SK-N-SH (cell line): ENCODE data around the gene ADCY5. TPM values are rescaled to one million over a fixed set of nuclear protein-coding genes. Genes with fewer than 3 reads are reported as not detected.

Experiments
- CTCF ChIA-PET: fragments of 300-600, 350-600 bp; formaldehyde crosslinking; extraction: SDS; loops from one replicate; lab custom pipeline; 2021; lab: Yijun Ruan, JAX
- POLR2A ChIA-PET: fragments of 350-600 bp; sonication (Branson Sonifier 250); formaldehyde crosslinking; extraction: SDS; loops from one replicate; lab custom pipeline; 2020; ENCODE audit warnings: antibody characterized with exemption, inconsistent platforms; lab: Yijun Ruan, JAX
- DNase-seq: peaks from one replicate; pipeline ENCODE4 v3.0.0; 2012
- H2AFZ ChIP-seq: fragments of 200-600 bp; sonication (generic); 2 replicates; pipeline ENCODE4 v1.8.1; 2016; ENCODE audit warnings: antibody characterized with exemption, mild to moderate bottlenecking, low read depth
- H3F3A ChIP-seq: fragments of 200-600 bp; sonication (generic); replicated peaks from 2 replicates; pipeline ENCODE3; 2016; ENCODE audit warnings: antibody characterized with exemption, mild to moderate bottlenecking; ENCODE audit not compliant: insufficient read depth
- H3K27ac ChIP-seq, 2 experiments: fragments of 200-500 bp in 1 of 2; fragments of 200-600 bp in 1 of 2; sonication (Bioruptor generic) in 1 of 2; sonication (generic), shearing (Covaris generic) in 1 of 2; 2 replicates each; pipeline versions ENCODE4 v1.5.1 to v1.6.1; 2014 to 2016; ENCODE audit warnings: low read depth in 2 of 2, inconsistent platforms in 1 of 2, low read length in 1 of 2, mild to moderate bottlenecking in 1 of 2, mixed read lengths in 1 of 2
- H3K27me3 ChIP-seq: fragments of 200-600 bp; sonication (generic), shearing (Covaris generic); 2 replicates; pipeline ENCODE4 v1.6.1; 2016; ENCODE audit warnings: mixed run types; ENCODE audit not compliant: insufficient read depth
- H3K36me3 ChIP-seq, 2 experiments: fragments of 200-500 bp in 1 of 2; fragments of 200-600 bp in 1 of 2; sonication (Bioruptor generic) in 1 of 2; sonication (generic) in 1 of 2; replicated peaks in 1 of 2; 2 replicates each; pipeline versions ENCODE3 to v1.5.1; 2014 to 2016; ENCODE audit warnings: low read length in 1 of 2, mild to moderate bottlenecking in 1 of 2; ENCODE audit not compliant: insufficient read depth in 2 of 2, control insufficient read depth in 1 of 2
- H3K4me1 ChIP-seq, 2 experiments: fragments of 200-500 bp in 1 of 2; fragments of 200-600 bp in 1 of 2; sonication (Bioruptor generic) in 1 of 2; sonication (generic), shearing (Covaris generic) in 1 of 2; 2 replicates each; pipeline versions ENCODE4 v1.5.1 to v1.6.1; 2014 to 2016; ENCODE audit warnings: low read depth in 1 of 2, low read length in 1 of 2, mixed run types in 1 of 2; ENCODE audit not compliant: insufficient read depth in 2 of 2, control insufficient read depth in 1 of 2
- H3K4me2 ChIP-seq: fragments of 200-600 bp; sonication (generic), shearing (Covaris generic); 2 replicates; pipeline ENCODE4 v1.6.1; 2017; ENCODE audit warnings: mixed run types
- H3K4me3 ChIP-seq, 2 experiments: fragments of 200-500 bp in 1 of 2; fragments of 200-600 bp in 1 of 2; sonication (Bioruptor generic) in 1 of 2; sonication (generic), shearing (Covaris generic) in 1 of 2; 2 replicates each; pipeline versions ENCODE4 v1.5.1 to v1.8.1; 2014 to 2016; ENCODE audit warnings: low read depth in 2 of 2, inconsistent platforms in 1 of 2, low read length in 1 of 2, mild to moderate bottlenecking in 1 of 2, mixed read lengths in 1 of 2, moderate library complexity in 1 of 2
- H3K79me2 ChIP-seq: fragments of 200-600 bp; sonication (generic); 2 replicates; pipeline ENCODE4 v1.8.1; 2017; ENCODE audit warnings: mild to moderate bottlenecking; ENCODE audit not compliant: insufficient read depth
- H3K9ac ChIP-seq: fragments of 200-600 bp; sonication (generic); 2 replicates; pipeline ENCODE4 v1.6.1; 2017; ENCODE audit warnings: mixed run types
- H3K9me2 ChIP-seq: fragments of 200-600 bp; sonication (generic); 2 replicates; pipeline ENCODE4 v1.6.1; 2017; ENCODE audit warnings: mixed run types
- H3K9me3 ChIP-seq: fragments of 200-600 bp; sonication (generic); 2 replicates; pipeline ENCODE4 v1.6.1; 2017; ENCODE audit warnings: mixed run types, mild to moderate bottlenecking, moderate library complexity
- H4K20me1 ChIP-seq: fragments of 200-600 bp; sonication (generic); 2 replicates; pipeline ENCODE4 v1.6.1; 2017; ENCODE audit warnings: mild to moderate bottlenecking, mixed run types; ENCODE audit not compliant: insufficient read depth
- CTCF ChIP-seq: fragments of 200-600 bp; sonication (generic); IDR thresholded peaks from 2 replicates; pipeline ENCODE4 v1.6.1; 2017; ENCODE audit warnings: antibody characterized with exemption, mild to moderate bottlenecking, moderate library complexity
- EZH2phosphoT487 ChIP-seq: fragments of 200-600 bp; sonication (generic); IDR thresholded peaks from 2 replicates; pipeline ENCODE4 v1.6.1; 2017; ENCODE audit warnings: low read depth, mixed run types, mild to moderate bottlenecking, antibody characterized with exemption, moderate library complexity, borderline replicate concordance
- FOSL2 ChIP-seq: IDR thresholded peaks from 2 replicates; pipeline ENCODE4 v1.4.0; 2012; ENCODE audit warnings: low read depth, mild to moderate bottlenecking, moderate library complexity, borderline replicate concordance
- FOXJ3 ChIP-seq: sonication (generic); formaldehyde crosslinking; IDR thresholded peaks from 2 replicates; pipeline ENCODE4 v1.5.1; 2020; ENCODE audit warnings: mild to moderate bottlenecking, missing genetic modification reagents
- GATA2 ChIP-seq: sonication (generic); formaldehyde crosslinking; IDR thresholded peaks from 2 replicates; pipeline ENCODE4 v1.5.0; 2020; ENCODE audit warnings: mild to moderate bottlenecking, missing genetic modification reagents
- IRF3 ChIP-seq: fragments of 150-350 bp; IDR thresholded peaks from 2 replicates; pipeline ENCODE4 v1.6.1; 2016; ENCODE audit warnings: mild to moderate bottlenecking, low read depth, low read length
- JUND ChIP-seq: IDR thresholded peaks from 2 replicates; pipeline ENCODE4 v1.4.0; 2012
- POLR2AphosphoS5 ChIP-seq: IDR thresholded peaks from 2 replicates; pipeline ENCODE4 v1.6.1; 2012; ENCODE audit warnings: low read depth, low read length
- RAD21 ChIP-seq: IDR thresholded peaks from 2 replicates; pipeline ENCODE4 v1.6.1; 2012; ENCODE audit warnings: mild to moderate bottlenecking, low read length
- RCOR1 ChIP-seq: fragments of 150-350 bp; IDR thresholded peaks from 2 replicates; pipeline ENCODE4 v1.6.1; 2017; ENCODE audit warnings: antibody characterized with exemption, low read length
- RXRA ChIP-seq: IDR thresholded peaks from 2 replicates; pipeline ENCODE4 v1.4.0; 2012; ENCODE audit warnings: low read depth, mild to moderate bottlenecking, borderline replicate concordance
- SIN3A ChIP-seq: IDR thresholded peaks from 2 replicates; pipeline ENCODE4 v1.6.1; 2012; ENCODE audit warnings: low read depth, mild to moderate bottlenecking, low read length, moderate library complexity, borderline replicate concordance
- TAF1 ChIP-seq: IDR thresholded peaks from 2 replicates; pipeline ENCODE4 v1.6.1; 2012; ENCODE audit warnings: low read depth, mild to moderate bottlenecking, low read length, moderate library complexity, borderline replicate concordance
- TCF12 ChIP-seq: IDR thresholded peaks from 2 replicates; pipeline ENCODE4 v1.4.0; 2012
- USF1 ChIP-seq: IDR thresholded peaks from 2 replicates; pipeline ENCODE4 v1.4.0; 2012; ENCODE audit warnings: low read depth, borderline replicate concordance
- WGBS: methylation state at CpG from one replicate; pipeline ENCODE4 v1.1.6; 2017; ENCODE audit warnings: low lambda C conversion rate; 5-methylcytosine and 5-hydroxymethylcytosine counted together
- polyA plus RNA-seq, 3 experiments: library from polyadenylated mRNA; depleted of rRNA; stranded (reverse); fragments of >200 nt; gene quantifications; 2 replicates each; pipeline ENCODE4 v1.2.3, GENCODE V29; 2012
- TF ChIP-seq, protein P1 (sequence below): IDR thresholded peaks from 2 replicates; pipeline ENCODE4 v1.6.1; 2012; ENCODE audit warnings: mild to moderate bottlenecking, low read depth, low read length, moderate library complexity
- TF ChIP-seq, protein P2 (sequence below): fragments of 150-350 bp; IDR thresholded peaks from 2 replicates; pipeline ENCODE4 v1.6.1; 2017; ENCODE audit warnings: antibody characterized with exemption, low read length, low read depth, borderline replicate concordance

Gene ADCY5
- polyA plus RNA-seq, 1 of the 3 experiments (the other 2 are of a cell fraction) = 0.21 TPM

GRCh38 chr3:123431658-123432324 is 17.1 kb downstream of the ADCY5 start:
- H3K4me2 ChIP-seq = no peak overlapping the region
- no peak overlapping the region for H2AFZ ChIP-seq
- no peaks in the 10 kb centered on the region for H3K79me2 ChIP-seq
- peaks cover 42% of the 10 kb centered on the region; the same call in 1 of the 2 replicates for H3K27me3 ChIP-seq
- H4K20me1 ChIP-seq = no peaks in the 10 kb centered on the region
- H3F3A ChIP-seq = no peaks in the 10 kb centered on the region
- DNase-seq = no peak
- H3K36me3 ChIP-seq = no peaks in the 10 kb centered on the region
- no peak overlapping the region for H3K9ac ChIP-seq
- ChIA-PET CTCF (interaction anchor here (0.6 to 1.1 kb wide), 3 partner anchors 48 to 103 kb away, joined by 3 to 4 read pairs (median 3); no protein-coding TSS in a partner anchor), POLR2A (no interaction called here)
- no peak overlapping the region for H3K27ac ChIP-seq
- no peaks in the 10 kb centered on the region for H3K4me1 ChIP-seq
- H3K9me3 ChIP-seq = no peaks in the 10 kb centered on the region
- H3K9me2 ChIP-seq = no peaks in the 10 kb centered on the region
- TF ChIP-seq GATA2 (CRISPR knock-in tag) = no peak
- H3K4me3 ChIP-seq = no peak overlapping the region
- WGBS = 71% methylated on average over 10 of the region's 10 CpGs

- 77% methylated on average over 5 of the region's 5 CpGs for WGBS
- no peak overlapping the region for H2AFZ ChIP-seq
- POLR2A ChIA-PET = no interaction called here
- no peaks in the 10 kb centered on the region for H4K20me1 ChIP-seq
- no peaks in the 10 kb centered on the region for H3K36me3 ChIP-seq
- no peaks in the 10 kb centered on the region for H3K9me3 ChIP-seq
- H3K4me3 ChIP-seq = no peak overlapping the region
- no peaks in the 10 kb centered on the region for H3K9me2 ChIP-seq
- no peak for DNase-seq
- no peaks in the 10 kb centered on the region for H3K79me2 ChIP-seq
- peaks cover 42% of the 10 kb centered on the region; the same call in 1 of the 2 replicates for H3K27me3 ChIP-seq
- no peak overlapping the region for H3K4me2 ChIP-seq
- no peak overlapping the region for H3K9ac ChIP-seq
- TF ChIP-seq IRF3 (no peak), JUND (no peak), FOSL2 (no peak), USF1 (no peak), POLR2AphosphoS5 (no peak), CTCF (no peak), TCF12 (no peak), RXRA (no peak), EZH2phosphoT487 (no peak), FOXJ3 (CRISPR knock-in tag) (no peak), TAF1 (no peak), SIN3A (no peak), RAD21 (no peak), GATA2 (CRISPR knock-in tag) (no peak), RCOR1 (no peak)
- TF ChIP-seq, protein P1, sequence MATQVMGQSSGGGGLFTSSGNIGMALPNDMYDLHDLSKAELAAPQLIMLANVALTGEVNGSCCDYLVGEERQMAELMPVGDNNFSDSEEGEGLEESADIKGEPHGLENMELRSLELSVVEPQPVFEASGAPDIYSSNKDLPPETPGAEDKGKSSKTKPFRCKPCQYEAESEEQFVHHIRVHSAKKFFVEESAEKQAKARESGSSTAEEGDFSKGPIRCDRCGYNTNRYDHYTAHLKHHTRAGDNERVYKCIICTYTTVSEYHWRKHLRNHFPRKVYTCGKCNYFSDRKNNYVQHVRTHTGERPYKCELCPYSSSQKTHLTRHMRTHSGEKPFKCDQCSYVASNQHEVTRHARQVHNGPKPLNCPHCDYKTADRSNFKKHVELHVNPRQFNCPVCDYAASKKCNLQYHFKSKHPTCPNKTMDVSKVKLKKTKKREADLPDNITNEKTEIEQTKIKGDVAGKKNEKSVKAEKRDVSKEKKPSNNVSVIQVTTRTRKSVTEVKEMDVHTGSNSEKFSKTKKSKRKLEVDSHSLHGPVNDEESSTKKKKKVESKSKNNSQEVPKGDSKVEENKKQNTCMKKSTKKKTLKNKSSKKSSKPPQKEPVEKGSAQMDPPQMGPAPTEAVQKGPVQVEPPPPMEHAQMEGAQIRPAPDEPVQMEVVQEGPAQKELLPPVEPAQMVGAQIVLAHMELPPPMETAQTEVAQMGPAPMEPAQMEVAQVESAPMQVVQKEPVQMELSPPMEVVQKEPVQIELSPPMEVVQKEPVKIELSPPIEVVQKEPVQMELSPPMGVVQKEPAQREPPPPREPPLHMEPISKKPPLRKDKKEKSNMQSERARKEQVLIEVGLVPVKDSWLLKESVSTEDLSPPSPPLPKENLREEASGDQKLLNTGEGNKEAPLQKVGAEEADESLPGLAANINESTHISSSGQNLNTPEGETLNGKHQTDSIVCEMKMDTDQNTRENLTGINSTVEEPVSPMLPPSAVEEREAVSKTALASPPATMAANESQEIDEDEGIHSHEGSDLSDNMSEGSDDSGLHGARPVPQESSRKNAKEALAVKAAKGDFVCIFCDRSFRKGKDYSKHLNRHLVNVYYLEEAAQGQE = no peak
- TF ChIP-seq, protein P2, sequence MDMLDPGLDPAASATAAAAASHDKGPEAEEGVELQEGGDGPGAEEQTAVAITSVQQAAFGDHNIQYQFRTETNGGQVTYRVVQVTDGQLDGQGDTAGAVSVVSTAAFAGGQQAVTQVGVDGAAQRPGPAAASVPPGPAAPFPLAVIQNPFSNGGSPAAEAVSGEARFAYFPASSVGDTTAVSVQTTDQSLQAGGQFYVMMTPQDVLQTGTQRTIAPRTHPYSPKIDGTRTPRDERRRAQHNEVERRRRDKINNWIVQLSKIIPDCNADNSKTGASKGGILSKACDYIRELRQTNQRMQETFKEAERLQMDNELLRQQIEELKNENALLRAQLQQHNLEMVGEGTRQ = no peak
- no peak overlapping the region for H3K27ac ChIP-seq
- H3F3A ChIP-seq = no peaks in the 10 kb centered on the region
- CTCF ChIA-PET = interaction anchor here (0.6 to 1.1 kb wide), 2 partner anchors 48 to 59 kb away, joined by 3 to 4 read pairs; no protein-coding TSS in a partner anchor
- no peaks in the 10 kb centered on the region for H3K4me1 ChIP-seq
Measured at GRCh38 chr3:123431007-123431657, 17.8 kb downstream of the ADCY5 start.
